Measurements from ENCODE around the gene SLAMF8. TPM values are rescaled to one million over a fixed set of nuclear protein-coding genes. Genes with fewer than 3 reads are reported as not detected.

Gene SLAMF8
- polyA plus RNA-seq, 1 donor from 2014 or later = not detected

GRCh38 chr1:159799446-159799985 is 27.2 kb upstream of the SLAMF8 start:
- Histone ChIP-seq H4K20me1 (ENCODE audit: insufficient read depth) (no peaks in the 10 kb centered on the region), H3K9me3 (ENCODE audit: low read length) (no peaks in the 10 kb centered on the region), H3K36me3 (ENCODE audit: insufficient read depth, low read length) (no peaks in the 10 kb centered on the region), H3F3A (ENCODE audit: insufficient read depth, low read length, poor library complexity, severe bottlenecking) (no peaks in the 10 kb centered on the region), H3K79me2 (replicated peaks; ENCODE audit: insufficient read depth, low read length) (no peaks in the 10 kb centered on the region), H3K4me3 (ENCODE audit: low read length) (no peak overlapping the region), H2AFZ (ENCODE audit: low read depth, low read length) (no peak overlapping the region), H3K27ac (ENCODE audit: low read length) (no peak overlapping the region), H3K9ac (ENCODE audit: low read length) (no peak overlapping the region), H3K27me3 (ENCODE audit: insufficient read depth, low read depth, low read length) (peaks cover 7% of the 10 kb centered on the region), H3K9me2 (ENCODE audit: insufficient read depth, low read length) (no peaks in the 10 kb centered on the region), H3K4me2 (ENCODE audit: low read length) (no peak overlapping the region)
- TF ChIP-seq EP300 (conservative IDR thresholded peaks at IDR 0.05; ENCODE audit: poor library complexity, severe bottlenecking) (no peak), RAD21 (conservative IDR thresholded peaks at IDR 0.05) (no peak), TAF1 (IDR thresholded peaks at IDR 0.05; ENCODE audit: low read depth) (no peak), CTCF (IDR thresholded peaks at IDR 0.05; ENCODE audit: poor library complexity, severe bottlenecking) (no peak), REST (IDR thresholded peaks at IDR 0.05; ENCODE audit: borderline replicate concordance) (no peak), EZH2 (IDR thresholded peaks at IDR 0.05; ENCODE audit: borderline replicate concordance, insufficient read depth, low read length, poor library complexity, severe bottlenecking) (no peak), SMC3 (conservative IDR thresholded peaks at IDR 0.05; ENCODE audit: poor library complexity) (no peak), MXI1 (conservative IDR thresholded peaks at IDR 0.05; ENCODE audit: poor library complexity, severe bottlenecking) (no peak), POLR2AphosphoS5 (IDR thresholded peaks at IDR 0.05) (no peak)

- Histone ChIP-seq H3K4me2 (ENCODE audit: low read length) (no peak overlapping the region), H3F3A (ENCODE audit: insufficient read depth, low read length, poor library complexity, severe bottlenecking) (no peaks in the 10 kb centered on the region), H3K9me2 (ENCODE audit: insufficient read depth, low read length) (no peaks in the 10 kb centered on the region), H4K20me1 (ENCODE audit: insufficient read depth) (no peaks in the 10 kb centered on the region), H2AFZ (ENCODE audit: low read depth, low read length) (no peak overlapping the region), H3K27me3 (ENCODE audit: insufficient read depth, low read depth, low read length) (peaks cover 7% of the 10 kb centered on the region), H3K9me3 (ENCODE audit: low read length) (no peaks in the 10 kb centered on the region), H3K9ac (ENCODE audit: low read length) (no peak overlapping the region), H3K4me3 (ENCODE audit: low read length) (no peak overlapping the region), H3K36me3 (ENCODE audit: insufficient read depth, low read length) (no peaks in the 10 kb centered on the region), H3K27ac (ENCODE audit: low read length) (no peak overlapping the region), H3K79me2 (replicated peaks; ENCODE audit: insufficient read depth, low read length) (no peaks in the 10 kb centered on the region)
- TF ChIP-seq RAD21 (conservative IDR thresholded peaks at IDR 0.05) = no peak
- no peak for TF ChIP-seq TAF1 (IDR thresholded peaks at IDR 0.05; ENCODE audit: low read depth)
- no peak for TF ChIP-seq EP300 (conservative IDR thresholded peaks at IDR 0.05; ENCODE audit: poor library complexity, severe bottlenecking)
- TF ChIP-seq SMC3 (conservative IDR thresholded peaks at IDR 0.05; ENCODE audit: poor library complexity) = no peak
- no peak for TF ChIP-seq POLR2AphosphoS5 (IDR thresholded peaks at IDR 0.05)
- TF ChIP-seq CTCF (IDR thresholded peaks at IDR 0.05; ENCODE audit: poor library complexity, severe bottlenecking) = no peak
- no peak for TF ChIP-seq EZH2 (IDR thresholded peaks at IDR 0.05; ENCODE audit: borderline replicate concordance, insufficient read depth, low read length, poor library complexity, severe bottlenecking)
- no peak for TF ChIP-seq REST (IDR thresholded peaks at IDR 0.05; ENCODE audit: borderline replicate concordance)
- no peak for TF ChIP-seq MXI1 (conservative IDR thresholded peaks at IDR 0.05; ENCODE audit: poor library complexity, severe bottlenecking)
These were observed 26.3 kb upstream of the SLAMF8 start for GRCh38 chr1:159800177-159800930.

All from neural cell (in vitro differentiated cells).